ENCODE data around the gene WDR3.

The WDR3 gene

GRCh38 chr1:117952386-117952785 lies 22.8 kb downstream of the WDR3 start:
- no peak for DNase-seq (ENCODE audit: low spot score)

- no peak for DNase-seq (ENCODE audit: low spot score)
Observed at GRCh38 chr1:117959364-117959763, 29.8 kb downstream of the WDR3 start.

DNA sequence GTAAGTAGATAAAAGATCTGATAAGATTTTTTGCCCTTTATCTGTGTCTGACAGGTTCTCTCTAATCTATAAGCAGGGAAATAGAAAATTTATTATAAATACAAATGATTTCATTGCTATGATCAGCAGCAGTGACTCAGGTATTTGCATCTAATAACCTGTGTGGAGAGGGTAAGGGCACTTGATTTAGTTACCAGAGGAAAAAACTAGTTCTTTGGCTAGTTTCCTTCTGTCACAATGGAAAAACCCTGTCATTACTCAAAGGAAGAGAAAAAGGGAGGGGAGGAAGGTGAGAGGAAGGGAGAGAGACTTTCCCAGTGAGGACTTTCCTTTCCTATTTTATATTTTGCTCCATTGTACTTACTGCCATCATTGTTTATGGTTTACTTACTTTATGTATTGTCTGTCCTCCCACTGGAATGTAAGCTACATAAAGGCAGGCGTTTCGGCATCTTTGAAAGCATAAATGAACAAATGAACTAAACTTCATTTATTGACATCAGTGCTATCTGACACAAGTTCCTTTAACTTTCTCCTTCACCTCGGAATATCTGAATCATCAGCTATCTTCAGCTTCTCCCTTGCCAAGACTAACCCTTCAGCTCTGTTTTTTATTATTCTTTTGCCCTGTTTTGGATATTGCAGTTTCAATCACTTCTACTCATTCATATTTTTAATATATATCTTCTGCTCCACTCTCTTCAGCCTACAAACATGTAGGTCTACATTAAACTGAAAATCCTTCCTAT lies 34.9 kb downstream of the WDR3 start:
- DNase-seq (ENCODE audit: low spot score) = no peak

DNA sequence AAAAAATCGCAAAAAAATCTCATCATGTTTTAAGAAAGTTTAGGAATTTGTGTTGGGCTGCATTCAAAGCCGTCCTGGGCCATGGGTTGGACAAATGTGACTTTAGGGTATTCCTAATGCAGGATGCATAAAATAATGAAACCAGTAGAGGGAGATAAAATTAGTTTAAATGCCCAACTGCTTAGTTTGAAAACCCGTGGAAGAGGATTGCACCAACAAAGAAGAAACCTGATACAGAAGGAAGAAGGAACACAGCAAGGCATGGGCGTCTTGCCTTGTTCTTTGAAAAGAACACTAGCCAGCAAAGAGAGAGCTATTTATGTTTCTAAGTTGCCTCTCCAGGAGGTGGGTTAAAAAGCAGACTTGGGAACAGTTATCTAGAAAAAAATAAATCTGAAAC lies 37.9 kb downstream of the WDR3 start:
- no peak for DNase-seq (ENCODE audit: low spot score)

- DNase-seq (ENCODE audit: low spot score) = no peak
Observed at GRCh38 chr1:117967881-117968280, 38.3 kb downstream of the WDR3 start.

GRCh38 chr1:117970252-117970651 lies 40.7 kb downstream of the WDR3 start:
- DNase-seq (ENCODE audit: low spot score) = no peak

- DNase-seq (ENCODE audit: low spot score) = no peak
Observed at GRCh38 chr1:117971777-117972176, 42.2 kb downstream of the WDR3 start.

DNA sequence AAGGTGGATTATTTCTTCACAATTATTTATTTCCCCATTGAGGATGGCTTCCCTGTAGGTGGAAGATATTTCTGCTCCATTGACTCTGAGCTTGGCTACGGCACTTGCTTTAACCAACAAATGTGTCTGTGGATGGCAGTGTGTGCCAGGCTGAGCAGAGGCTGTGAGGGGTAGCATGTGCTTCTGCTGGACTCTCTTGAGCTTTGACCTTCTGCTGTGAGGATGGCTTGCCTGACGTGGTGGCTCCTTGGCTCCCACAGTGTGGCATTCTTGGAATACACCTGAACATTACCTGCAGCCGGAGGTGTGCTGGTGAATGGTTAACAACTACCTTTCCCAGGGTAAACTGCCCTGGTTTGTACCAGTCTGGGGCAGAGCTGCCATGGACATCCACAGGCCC lies 46.8 kb downstream of the WDR3 start:
- no peak for DNase-seq (ENCODE audit: low spot score)

- DNase-seq (ENCODE audit: low spot score) = no peak
Observed at GRCh38 chr1:117981455-117982192, 52.1 kb downstream of the WDR3 start.

DNA sequence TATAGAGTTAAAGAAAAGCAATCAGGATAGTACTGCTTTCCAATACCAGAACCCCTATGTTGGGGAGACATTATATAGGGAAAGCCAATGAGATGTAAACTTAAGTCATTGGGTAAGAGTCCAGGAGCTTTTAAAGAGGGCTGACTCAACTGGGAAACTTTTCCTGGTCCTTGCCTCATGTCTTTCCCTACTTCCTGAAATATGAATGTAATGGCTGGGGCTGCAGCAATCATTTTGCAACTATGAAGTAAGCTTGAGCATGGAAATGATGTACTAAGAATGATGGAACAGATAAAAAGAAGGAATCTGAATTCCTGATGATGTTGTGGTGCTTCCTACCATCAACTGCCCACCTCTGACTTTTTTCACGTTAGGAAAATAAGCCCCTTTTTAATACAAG lies 55.7 kb downstream of the WDR3 start:
- no peak for DNase-seq (ENCODE audit: low spot score)

GRCh38 chr1:117985973-117986372 lies 56.4 kb downstream of the WDR3 start:
- no peak for DNase-seq (ENCODE audit: low spot score)

GRCh38 chr1:118004312-118004711 lies 74.8 kb downstream of the WDR3 start:
- DNase-seq (ENCODE audit: low spot score) = no peak

- DNase-seq (ENCODE audit: low spot score) = no peak
Observed at GRCh38 chr1:118007391-118007790, 77.9 kb downstream of the WDR3 start.

- no peak for DNase-seq (ENCODE audit: low spot score)
Observed at GRCh38 chr1:118008011-118008410, 78.5 kb downstream of the WDR3 start.

GRCh38 chr1:118012515-118013124 lies 83.1 kb downstream of the WDR3 start:
- DNase-seq (ENCODE audit: low spot score) = no peak

- no peak for DNase-seq (ENCODE audit: low spot score)
Observed at GRCh38 chr1:118013336-118013735, 83.8 kb downstream of the WDR3 start.

DNA sequence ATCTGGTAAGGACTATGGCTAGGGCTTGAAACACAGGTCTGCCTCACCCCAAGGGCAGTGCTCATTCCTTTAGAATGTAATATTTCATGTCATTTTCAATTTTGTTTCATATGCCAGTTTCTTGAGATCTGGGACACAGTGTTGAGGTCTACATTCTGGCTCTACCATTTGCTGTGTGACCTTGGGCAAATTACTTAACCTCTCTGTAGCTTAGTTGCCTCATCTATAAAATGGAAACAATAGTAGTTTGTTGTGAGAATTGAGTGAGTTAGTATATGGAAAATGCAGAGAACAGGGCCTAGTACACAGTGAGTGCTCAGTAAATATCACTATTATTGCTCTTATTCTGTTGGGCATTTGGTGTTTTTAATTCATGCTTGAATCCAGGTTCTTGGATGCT lies 84.4 kb downstream of the WDR3 start:
- DNase-seq (ENCODE audit: low spot score) = no peak

Data from pons (tissue), 1 donor.